NCI-H2107 (cell line): ENCODE data around the gene ITGAD.

Experiments
- DNase-seq: peaks from one replicate; lab custom pipeline; 2025; lab: John Stamatoyannopoulos, UW

ITGAD gene

DNA sequence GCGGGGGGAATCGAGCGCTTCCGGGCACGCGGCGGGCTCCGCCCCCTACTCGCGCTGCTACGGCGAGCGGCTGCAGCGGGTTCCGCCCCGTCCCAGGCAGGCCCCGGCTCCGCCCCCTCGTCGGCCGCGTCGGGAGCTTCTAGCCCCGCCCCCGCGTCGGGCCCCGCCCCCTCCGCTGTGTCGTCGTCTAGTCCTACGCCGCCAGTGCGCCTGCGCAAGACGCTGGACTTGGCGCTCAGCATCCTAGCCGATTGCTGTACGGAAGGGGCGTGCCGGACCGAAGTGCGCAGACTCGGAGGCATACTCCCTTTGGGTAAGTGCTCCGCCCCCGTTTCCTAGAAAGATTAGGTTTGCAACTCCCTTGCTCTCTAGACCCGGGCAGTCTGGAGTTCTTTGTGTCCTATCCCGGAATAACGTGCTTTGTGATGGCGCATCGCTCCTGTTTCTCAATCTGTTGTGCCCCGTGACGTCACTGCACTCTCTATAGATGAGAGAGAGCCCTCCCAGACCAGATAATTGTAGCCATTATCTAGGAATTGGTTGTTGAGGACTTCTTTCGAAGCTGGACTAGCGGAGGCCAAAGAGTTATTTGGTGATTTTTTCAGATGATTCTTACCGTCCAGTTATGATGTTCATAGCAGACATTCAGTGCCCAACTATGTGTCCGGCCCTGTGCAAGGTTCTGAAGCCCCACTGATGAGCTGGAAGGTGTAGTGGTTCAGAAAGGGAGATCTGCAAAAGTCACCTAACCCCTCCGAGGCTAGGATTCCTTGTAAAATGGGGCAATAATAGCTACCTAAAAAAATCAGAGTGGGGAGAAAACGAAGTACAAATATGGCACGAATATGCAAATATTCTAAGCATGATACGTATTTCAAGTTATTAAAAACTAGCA is 66.8 kb downstream of the ITGAD start:
- peak; percentile 95 for DNase-seq

DNA sequence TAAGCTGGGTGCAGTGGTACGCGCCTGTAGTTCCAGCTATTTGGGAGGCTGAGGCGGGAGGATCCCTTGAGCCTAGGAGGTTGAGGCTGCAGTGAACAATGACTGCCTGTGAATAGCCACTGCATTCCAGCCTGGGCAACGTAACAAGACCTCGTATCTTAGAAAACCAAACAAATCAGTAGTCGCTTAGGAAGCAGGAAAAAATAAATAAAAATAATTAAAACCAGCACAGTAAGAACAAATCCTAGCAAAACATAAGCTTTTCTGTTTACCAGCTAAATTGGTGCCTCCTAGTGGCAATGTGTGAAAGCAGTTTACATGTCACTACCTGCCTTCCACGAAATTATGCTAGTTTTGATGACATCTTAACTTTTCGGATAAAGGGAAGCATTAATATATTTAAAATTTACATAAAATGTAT is 67.5 kb downstream of the ITGAD start:
- DNase-seq = no peak

DNA sequence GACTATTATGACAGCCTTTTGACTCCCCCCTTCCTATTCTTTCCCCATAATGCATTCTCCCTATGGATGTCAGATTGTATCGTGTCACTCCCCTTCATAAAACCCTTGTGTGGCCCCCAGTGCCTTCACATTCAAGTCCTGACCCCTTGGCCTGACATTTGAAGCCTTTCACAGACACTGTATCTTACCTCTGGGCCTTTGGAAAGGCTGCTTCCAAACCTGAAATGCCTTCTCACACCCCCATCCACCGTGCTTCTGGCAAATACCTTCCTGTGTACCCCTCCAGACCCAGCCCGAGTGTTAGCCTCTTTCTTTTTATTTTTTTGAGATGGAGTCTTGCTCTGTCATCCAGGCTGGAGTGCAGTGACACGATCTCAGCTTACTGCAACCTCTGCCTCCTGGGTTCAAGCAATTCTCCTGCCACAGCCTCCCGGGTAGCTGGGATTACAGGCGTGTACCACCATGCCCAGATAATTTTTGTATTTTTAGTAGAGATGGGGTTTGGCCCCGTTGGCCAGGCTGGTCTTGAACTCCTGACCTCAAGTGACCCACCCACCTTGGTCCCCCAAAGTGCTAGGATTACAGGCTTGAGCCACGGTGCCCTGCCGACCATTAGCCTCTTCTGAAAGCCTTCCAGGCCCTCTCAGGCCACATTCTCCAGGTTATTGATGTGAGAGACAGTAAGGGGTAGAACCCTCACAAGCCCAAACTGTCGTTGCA is 68.2 kb downstream of the ITGAD start:
- no peak for DNase-seq

DNA sequence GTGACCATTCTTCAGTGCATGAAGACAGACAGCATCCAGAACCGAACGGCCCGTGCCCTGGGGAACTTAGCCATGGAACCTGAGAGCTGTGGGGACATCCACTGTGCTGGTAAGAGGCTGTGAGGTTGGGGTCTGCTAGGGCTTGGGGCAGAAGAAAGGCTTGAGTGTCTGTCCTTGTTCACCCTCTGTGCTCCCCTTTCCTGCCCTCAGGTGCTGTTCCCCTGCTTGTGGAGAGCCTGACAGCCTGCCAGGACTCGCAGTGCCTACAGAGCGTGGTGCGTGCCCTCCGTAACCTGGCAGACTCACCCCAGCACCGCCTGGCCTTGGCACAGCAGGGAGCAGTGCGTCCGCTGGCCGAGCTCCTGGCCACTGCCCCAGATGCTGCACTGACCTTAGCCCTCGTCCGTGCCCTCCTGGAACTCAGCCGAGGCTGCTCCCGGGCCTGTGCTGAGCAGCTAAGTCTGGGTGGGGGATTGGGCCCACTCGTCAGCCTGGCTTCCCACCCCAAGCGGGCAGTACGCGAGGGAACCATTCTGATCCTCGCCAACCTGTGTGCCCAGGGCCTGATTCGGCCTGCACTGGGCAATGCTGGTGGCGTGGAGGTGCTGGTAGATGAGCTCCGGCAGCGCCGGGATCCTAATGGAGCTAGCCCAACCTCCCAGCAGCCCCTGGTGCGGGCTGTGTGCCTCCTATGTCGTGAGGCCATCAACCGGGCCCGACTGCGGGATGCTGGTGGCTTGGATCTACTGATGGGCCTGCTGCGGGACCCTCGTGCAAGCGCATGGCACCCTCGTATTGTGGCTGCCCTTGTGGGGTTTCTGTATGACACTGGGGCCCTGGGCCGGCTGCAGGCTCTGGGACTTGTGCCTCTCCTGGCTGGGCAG is 69.0 kb downstream of the ITGAD start:
- no peak for DNase-seq

DNA sequence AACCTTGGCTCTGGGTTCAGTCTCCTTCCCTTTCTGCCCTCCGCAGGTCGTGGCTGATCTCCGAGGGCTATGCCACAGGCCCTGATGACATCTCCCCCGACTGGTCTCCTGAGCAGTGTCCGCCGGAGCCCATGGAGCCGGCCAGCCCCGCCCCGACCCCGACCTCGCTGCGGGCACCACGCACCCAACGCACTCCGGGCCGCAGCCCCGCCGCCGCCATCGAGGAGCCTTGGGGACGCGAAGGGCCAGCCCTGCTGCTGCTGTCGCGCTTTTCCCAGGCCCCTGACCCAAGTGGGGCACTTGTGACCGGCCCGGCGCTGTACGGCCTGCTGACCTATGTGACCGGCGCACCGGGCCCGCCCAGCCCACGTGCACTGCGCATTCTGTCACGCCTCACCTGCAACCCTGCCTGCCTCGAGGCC is 71.2 kb downstream of the ITGAD start:
- no peak for DNase-seq

DNA sequence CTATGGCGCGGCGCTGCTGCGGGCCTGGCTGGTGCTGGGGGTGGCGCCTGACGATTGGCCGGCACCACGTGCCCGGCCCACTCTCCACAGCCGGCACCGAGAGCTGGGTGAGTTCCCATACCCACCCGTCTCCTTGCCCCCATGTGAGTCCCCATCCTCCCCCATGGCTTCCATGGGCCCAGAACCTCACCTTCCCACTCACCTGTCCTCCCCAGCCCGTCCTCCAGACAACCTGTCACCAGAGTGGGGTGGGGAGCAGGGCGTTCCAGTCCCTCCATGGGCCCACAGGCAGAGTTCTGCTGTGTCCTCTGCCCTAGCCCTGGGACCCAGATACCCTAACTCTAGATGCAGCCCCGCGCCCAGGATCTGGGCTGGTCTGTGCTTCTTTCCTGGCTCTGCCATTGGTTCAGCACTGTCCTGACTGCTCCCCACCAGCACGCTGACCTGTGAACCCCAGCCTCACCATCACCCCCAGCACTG is 71.7 kb downstream of the ITGAD start:
- DNase-seq = no peak

DNA sequence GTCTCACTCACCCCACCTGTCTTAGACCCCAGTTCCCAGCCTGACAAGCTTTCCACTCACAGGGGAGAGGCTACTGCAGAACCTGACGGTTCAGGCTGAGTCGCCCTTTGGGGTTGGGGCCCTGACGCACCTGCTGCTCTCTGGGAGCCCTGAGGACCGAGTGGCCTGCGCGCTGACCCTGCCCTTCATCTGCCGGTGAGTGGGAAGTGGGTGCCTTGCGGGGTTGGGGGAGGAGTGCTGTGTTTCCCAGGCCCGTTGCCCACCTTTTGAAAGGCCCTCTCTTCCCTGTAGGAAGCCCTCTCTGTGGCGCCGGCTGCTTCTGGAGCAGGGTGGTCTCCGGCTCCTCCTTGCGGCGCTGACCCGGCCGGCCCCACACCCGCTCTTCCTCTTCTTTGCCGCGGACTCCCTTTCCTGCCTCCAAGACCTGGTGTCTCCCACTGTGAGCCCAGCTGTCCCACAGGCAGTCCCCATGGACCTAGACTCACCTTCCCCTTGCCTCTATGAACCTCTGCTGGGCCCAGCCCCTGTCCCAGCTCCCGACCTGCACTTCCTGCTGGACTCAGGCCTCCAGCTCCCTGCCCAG is 72.7 kb downstream of the ITGAD start:
- no peak for DNase-seq

DNA sequence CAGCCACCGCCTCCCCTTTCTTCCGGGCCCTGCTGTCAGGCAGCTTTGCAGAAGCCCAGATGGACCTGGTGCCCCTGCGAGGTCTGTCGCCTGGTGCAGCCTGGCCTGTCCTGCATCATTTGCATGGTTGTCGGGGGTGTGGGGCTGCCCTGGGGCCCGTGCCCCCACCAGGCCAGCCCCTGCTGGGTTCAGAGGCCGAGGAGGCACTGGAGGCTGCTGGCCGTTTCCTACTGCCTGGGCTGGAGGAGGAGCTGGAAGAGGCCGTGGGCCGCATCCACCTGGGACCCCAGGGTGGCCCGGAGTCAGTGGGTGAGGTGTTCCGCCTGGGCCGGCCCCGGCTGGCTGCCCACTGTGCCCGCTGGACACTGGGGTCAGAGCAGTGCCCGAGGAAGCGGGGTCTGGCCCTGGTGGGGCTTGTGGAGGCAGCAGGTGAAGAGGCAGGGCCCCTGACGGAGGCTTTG is 73.3 kb downstream of the ITGAD start:
- DNase-seq = no peak

DNA sequence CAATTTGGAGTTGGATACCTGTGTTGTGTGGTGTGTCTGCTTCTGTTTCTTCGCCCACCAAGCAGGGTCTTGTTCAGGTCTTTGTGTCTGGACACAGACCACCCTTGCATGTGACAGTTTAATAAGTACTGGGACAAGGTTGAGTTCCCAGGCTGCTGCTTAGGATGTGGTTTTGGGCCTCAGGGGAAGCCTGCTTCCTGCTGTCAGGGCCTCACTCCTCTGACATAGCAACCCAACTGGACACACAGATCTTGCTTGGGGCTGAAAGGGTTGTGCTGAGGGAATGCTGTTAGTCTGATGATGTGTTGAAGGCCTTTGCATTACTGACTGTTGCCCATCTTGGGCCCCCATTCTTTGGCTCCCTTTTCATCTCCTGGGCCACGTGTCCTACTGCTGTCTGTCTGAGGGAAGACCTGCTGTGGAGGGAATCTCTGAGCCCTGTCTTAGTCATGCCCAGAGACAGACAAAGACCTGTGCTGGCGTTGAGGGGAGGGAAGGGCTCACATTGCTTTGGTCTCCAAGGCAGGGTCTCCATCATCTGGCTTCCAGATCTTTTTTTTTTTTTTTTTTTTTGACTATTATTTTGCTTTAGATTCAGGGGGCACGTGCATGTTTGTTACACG is 74.1 kb downstream of the ITGAD start:
- no peak for DNase-seq

DNA sequence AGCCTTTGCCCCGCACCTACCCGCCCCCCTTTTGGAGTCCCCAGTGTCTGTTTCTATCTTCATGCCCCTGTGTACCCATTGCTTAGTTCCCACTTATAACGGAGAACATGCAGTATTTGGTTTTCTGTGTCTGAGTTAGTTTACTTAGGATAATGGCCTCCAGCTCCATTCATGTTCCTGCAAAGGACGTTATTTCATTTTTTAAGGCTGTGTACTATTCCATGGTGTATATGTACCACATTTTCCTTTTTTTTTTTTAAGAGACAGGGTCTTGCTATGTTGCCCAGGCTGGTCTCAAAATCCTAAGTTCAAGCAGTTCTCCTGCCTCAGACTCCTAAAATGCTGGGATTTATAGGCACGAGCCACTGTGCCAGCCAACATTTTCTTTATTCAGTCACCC is 74.7 kb downstream of the ITGAD start:
- DNase-seq = no peak

DNA sequence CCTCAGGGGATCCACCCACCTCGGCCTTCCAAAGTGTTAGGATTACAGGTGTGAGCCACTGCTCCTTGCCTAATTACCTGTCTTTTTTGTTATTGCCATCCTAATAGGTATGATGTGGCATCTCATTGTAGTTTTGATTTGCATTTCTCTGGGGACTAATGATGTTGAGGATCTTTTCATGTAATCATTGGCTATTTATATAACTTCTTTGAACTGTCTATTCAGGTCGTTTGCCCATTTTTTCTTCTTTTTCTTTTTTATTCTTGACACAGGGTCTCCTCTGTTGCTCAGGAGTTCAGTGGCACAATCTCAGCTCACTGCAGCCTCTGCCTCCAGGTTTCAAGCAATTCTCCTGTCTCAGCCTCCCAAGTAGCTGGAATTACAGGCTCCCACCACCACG is 77.5 kb downstream of the ITGAD start:
- no peak for DNase-seq

DNA sequence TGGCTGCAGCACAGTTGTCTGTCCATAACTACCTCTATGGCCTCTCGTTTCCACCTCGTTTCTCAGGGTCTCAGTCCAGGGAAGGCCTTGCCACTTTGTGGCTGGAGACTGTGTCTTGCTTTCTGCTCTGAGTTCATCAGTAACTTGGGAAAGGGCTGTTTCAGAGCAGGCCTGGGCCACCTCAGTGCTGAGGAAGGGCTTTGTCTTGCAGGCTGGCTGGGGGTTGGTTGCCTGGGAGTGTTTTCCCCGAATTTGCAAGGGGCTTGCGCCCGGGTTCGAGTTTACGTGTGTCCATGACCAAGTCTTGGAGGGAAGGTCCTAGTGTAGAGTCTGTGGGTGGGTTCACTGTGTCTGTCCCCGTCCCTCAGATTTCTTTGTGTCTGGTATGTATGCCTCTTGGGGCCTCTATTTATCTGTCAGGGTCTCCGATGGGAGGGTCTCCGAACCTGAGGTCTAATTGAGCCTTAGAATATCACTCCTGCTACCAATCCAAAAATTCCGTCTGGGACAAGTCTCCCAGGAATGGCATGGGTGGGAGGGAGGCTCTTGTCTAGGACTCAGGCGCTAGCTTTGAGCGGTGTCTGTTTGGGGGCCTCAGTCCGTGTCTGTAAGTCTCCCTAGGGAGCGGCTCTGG is 78.2 kb downstream of the ITGAD start:
- DNase-seq = no peak

DNA sequence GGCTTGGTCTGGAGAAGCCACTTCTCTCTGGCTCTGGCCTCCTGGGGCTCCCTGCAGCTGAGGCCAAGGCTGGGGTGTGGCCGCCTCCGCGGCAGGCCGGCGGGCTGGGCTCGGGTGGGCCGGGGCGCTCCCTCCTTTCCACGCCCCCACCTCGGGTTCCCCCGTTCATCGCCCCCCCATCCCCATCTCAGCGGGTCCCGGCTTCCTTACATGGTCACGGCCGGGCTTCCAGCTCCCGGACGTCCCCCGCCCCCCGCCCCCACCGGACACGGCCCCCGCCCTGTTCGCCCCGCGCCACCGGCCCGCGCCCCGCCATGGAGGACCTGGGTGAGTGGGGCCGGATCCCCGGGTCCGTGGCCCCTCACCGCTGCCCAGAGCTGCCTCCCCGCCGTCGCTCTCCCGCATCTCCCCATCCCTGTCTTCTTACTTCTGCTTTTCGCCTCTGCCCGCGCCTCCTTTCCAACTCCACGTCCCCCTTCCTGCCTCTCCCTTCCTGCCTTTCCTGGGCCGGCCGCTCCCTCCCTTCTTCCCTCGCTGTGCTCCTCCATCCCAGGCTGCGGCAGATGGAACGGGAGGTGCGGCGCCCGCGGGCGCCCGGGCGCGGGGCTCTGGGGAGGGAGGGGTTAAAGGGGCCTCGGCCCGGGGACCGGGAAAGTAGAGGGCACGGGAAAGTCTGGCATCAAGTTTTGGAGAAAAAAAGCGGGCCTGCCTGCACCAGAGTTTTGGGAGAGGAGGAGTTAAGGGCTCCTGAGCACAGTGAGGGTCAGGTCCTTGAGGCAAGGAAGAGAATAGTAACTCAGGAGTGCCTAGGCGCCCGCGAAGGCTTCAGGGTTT is 79.0 kb downstream of the ITGAD start, which contains the start of gene TGFB1I1:
Gene TGFB1I1, plus strand, starts transcription at position 278 of the 834 bp plus-strand sequence. Its CDS starts 37 bp downstream, at position 315.
- DNase-seq = no peak

DNA sequence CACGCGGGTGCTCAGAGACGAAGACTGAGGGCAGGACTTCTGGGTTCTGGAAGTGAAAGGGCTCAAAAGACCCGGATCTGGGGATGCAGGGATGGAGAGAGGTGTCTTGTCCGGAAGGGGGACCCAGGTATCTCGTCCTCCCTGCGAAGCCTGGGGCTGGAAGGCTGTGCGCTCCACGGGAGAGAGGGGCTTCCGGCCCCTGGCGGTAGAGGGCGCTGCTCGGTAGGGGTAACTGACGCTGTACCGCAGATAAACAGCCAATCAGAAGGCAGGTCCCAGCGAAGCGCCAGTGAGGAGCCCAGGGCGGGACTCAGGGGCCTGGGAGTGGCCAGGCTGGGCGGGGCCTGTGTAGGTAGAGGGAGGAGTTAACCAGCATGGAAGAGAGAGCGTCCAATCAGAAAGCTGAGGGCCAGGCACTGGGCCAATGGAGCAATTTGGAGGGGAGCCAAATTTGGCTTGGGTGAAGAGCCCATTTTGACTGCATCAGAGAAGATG is 79.6 kb downstream of the ITGAD start:
- peak; percentile 29 for DNase-seq

DNA sequence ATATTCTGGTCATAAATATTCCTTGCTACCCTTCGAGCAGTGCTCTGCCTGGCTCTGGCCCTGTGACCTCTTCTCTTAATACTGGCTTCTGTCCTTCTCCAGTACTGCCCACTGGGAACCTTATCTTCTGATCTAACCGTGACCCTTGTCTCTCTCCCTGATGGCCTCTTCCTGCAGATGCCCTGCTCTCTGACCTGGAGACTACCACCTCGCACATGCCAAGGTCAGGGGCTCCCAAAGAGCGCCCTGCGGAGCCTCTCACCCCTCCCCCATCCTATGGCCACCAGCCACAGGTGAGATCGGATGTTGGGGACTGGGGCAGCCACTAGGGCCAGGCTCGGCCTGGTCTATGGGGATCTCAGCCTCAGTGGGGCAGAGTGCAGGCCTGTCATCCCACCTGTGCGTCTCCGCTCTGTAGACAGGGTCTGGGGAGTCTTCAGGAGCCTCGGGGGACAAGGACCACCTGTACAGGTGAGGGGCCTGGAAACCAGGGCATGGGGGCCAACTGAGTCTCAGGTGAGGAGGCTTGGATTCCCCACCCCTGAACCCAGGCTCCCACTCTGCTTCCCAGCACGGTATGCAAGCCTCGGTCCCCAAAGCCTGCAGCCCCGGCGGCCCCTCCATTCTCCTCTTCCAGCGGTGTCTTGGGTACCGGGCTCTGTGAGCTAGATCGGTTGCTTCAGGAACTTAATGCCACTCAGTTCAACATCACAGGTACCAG is 80.3 kb downstream of the ITGAD start:
- DNase-seq = no peak

DNA sequence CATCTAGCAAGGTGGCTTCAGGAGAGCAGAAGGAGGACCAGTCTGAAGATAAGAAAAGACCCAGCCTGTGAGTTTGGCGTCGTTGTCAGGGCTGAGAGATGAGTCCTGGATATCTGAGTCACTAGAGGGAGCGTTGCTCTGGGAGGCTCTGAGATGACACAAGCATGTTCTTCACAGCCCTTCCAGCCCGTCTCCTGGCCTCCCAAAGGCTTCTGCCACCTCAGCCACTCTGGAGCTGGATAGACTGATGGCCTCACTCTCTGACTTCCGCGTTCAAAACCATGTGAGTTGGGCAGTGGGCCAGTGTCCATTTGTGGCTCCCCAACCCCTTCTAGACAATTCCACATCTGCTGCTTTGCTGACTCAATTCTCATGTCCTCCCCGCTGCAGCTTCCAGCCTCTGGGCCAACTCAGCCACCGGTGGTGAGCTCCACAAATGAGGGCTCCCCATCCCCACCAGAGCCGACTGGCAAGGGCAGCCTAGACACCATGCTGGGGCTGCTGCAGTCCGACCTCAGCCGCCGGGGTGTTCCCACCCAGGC is 81.1 kb downstream of the ITGAD start:
- DNase-seq = no peak

DNA sequence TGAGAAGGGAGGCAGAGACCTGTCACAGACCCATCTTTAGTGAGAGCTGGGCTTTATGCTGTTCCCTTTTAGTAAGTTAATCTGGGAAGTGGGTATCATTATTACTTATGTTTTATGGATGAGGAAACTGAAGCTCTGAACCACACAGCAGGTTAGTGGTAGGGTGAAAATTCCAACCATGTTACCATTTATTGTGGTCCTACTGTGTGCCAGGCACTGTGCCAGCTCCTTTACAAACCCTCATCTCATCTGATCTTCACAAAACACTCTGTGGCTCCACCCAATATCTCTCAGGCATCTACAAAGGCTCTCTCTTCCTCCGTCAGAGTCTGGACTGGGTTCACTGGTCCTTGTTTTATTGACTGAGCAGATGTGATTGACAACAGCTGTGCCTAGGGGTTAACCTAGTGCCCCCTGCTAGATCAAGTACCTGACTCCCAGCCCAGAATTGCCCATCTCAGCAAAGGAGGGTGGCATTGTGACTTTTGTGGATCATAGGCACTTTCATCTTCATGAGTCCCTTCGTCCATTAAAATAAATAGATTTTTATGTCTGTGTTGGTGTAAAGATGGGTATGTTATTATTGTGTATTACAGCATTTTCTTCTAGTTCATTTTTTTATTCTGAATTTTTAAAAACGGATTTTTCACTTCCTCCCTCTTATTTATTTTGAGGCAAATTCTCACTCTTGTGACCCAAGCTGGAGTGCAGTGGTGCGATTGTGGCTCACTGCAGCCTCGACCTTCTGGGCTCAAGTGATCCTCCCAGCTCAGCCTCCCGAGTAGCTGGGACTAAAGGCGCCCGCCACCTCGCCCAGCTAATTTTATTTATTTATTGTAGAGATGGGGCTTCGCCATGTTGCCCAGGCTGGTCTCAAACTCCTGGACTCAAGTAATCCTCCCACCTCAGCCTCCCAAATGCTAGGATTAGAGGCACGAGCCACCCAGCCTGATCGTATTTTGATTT is 81.9 kb downstream of the ITGAD start:
- DNase-seq = no peak
